ENCODE results near the gene NCDN.

DNA sequence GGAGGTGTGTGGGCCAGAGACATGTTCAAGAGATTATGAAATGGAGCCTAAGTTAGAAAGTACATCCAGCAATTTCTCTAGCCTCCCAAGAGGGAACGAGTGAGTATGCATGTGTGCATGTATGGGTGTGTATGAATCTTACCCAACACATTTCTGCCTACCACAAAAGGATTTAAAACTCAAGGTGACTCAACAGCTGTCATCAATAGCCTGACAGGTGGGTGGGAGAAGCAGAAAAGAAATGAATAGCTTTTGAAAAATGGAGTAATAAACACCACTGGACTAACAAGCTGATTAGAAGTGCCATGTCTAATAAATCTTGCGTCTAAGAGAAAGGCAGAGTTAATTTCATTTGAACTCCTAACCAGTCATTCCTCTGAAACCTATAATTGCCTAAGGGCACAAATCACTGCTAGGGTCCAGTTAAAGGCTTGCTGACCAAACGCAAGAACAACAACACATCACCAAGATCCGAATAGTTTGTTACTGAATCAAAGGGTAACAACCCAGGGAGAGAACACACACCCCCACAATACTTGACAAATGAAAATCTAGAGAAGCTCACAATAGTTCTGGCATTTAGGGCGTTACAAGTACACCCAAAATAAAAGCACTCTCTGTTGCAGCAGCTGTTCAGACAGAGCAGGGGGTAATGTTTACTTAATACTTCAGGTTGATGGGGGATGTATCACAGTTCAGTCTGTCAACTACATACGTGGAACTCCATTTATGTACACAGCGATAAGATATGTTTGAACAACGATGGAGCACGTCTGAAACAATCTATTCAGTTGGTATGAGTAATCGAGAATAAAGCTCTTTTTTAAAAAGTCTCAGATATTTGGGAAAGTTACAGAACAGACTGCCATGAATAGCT lies 1.8 kb upstream of the NCDN start:
- TF ChIP-seq POLR2AphosphoS5 (IDR thresholded peaks at IDR 0.05; ENCODE audit: low read depth, low read length) (no peak), TAF1 (IDR thresholded peaks at IDR 0.05; ENCODE audit: borderline replicate concordance, insufficient read depth, low read length) (no peak), SIN3A (IDR thresholded peaks at IDR 0.05; ENCODE audit: borderline replicate concordance, insufficient read depth, low read length) (no peak), FOXP2 (optimal IDR thresholded peaks at IDR 0.05; ENCODE audit: borderline replicate concordance, extremely low read depth, extremely low read length, insufficient read depth) (no peak)
- TF ChIP-seq, protein P1, sequence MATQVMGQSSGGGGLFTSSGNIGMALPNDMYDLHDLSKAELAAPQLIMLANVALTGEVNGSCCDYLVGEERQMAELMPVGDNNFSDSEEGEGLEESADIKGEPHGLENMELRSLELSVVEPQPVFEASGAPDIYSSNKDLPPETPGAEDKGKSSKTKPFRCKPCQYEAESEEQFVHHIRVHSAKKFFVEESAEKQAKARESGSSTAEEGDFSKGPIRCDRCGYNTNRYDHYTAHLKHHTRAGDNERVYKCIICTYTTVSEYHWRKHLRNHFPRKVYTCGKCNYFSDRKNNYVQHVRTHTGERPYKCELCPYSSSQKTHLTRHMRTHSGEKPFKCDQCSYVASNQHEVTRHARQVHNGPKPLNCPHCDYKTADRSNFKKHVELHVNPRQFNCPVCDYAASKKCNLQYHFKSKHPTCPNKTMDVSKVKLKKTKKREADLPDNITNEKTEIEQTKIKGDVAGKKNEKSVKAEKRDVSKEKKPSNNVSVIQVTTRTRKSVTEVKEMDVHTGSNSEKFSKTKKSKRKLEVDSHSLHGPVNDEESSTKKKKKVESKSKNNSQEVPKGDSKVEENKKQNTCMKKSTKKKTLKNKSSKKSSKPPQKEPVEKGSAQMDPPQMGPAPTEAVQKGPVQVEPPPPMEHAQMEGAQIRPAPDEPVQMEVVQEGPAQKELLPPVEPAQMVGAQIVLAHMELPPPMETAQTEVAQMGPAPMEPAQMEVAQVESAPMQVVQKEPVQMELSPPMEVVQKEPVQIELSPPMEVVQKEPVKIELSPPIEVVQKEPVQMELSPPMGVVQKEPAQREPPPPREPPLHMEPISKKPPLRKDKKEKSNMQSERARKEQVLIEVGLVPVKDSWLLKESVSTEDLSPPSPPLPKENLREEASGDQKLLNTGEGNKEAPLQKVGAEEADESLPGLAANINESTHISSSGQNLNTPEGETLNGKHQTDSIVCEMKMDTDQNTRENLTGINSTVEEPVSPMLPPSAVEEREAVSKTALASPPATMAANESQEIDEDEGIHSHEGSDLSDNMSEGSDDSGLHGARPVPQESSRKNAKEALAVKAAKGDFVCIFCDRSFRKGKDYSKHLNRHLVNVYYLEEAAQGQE (IDR thresholded peaks at IDR 0.05; ENCODE audit: insufficient read depth in 1 of 2, low read depth in 2 of 2, low read length in 2 of 2) = no peak
